ENCODE measurements around the gene DACH1. TPM values are rescaled to one million over a fixed set of nuclear protein-coding genes. Genes with fewer than 3 reads are reported as not detected.

The DACH1 gene
- not detected in 5 replicates for total RNA-seq (2022; extraction: Qiagen RNA extraction)

GRCh38 chr13:71867131-71867814 is at the start of gene DACH1:
DACH1 (minus strand) TSS chr13:71867204.

All from A549 treated with Mapracorat at 1 μM for 4 hours (cell line).